CD14-positive monocyte (primary cell): ENCODE measurements around the gene FNDC3B. TPM values are rescaled to one million over a fixed set of nuclear protein-coding genes. Genes with fewer than 3 reads are reported as not detected.
A peak's percentile ranks its signal among the peaks of the same experiment; 100 is the strongest.

ENCODE experiments used
- DNase-seq, 3 donors: peaks; one replicate each; pipeline ENCODE4 v3.0.0-alpha.2; 2011 to 2022
- H2AFZ ChIP-seq: 2 replicates; pipeline ENCODE4 v1.6.0; 2012; ENCODE audit warnings: mild to moderate bottlenecking, low read depth, low read length, inconsistent platforms; ENCODE audit not compliant: insufficient read depth, poor library complexity, severe bottlenecking
- H3K27ac ChIP-seq, 2 donors: 1 replicate in 1 of 2; 2 replicates in 1 of 2; pipeline ENCODE4 v1.5.1; 2012 to 2013; ENCODE audit warnings: low read length in 2 of 2, control low read depth in 1 of 2, inconsistent platforms in 1 of 2, low read depth in 1 of 2, mild to moderate bottlenecking in 1 of 2
- H3K27me3 ChIP-seq, 2 donors: one replicate each; pipeline versions ENCODE4 v1.6.0 to v1.6.1; 2011 to 2013; ENCODE audit warnings: low read length in 2 of 2; ENCODE audit not compliant: control insufficient read depth in 2 of 2, insufficient read depth in 2 of 2
- H3K36me3 ChIP-seq, 2 donors: replicated peaks in 1 of 2; 1 replicate in 1 of 2; 2 replicates in 1 of 2; pipeline versions ENCODE4 v1.5.1 to v1.6.1; 2012 to 2013; ENCODE audit warnings: low read length in 2 of 2, control low read depth in 1 of 2, inconsistent platforms in 1 of 2, mild to moderate bottlenecking in 1 of 2; ENCODE audit not compliant: insufficient read depth in 2 of 2, control insufficient read depth in 1 of 2
- H3K4me1 ChIP-seq, 2 donors: 1 replicate in 1 of 2; 2 replicates in 1 of 2; pipeline versions ENCODE4 v1.5.1 to v1.6.1; 2012 to 2013; ENCODE audit warnings: low read length in 2 of 2, control low read depth in 1 of 2, inconsistent platforms in 1 of 2, mild to moderate bottlenecking in 1 of 2, moderate library complexity in 1 of 2; ENCODE audit not compliant: insufficient read depth in 2 of 2, control insufficient read depth in 1 of 2
- H3K4me2 ChIP-seq: replicated peaks from 2 replicates; pipeline ENCODE3; 2012; ENCODE audit warnings: low read length, moderate library complexity, mild to moderate bottlenecking; ENCODE audit not compliant: poor library complexity, severe bottlenecking; ENCODE audit errors: extremely low read depth
- H3K4me3 ChIP-seq, 3 experiments: fragments of 200-600 bp in 1 of 3; sonication (generic) in 1 of 3; replicated peaks in 1 of 3; 1 replicate in 2 of 3; 2 replicates in 1 of 3; pipeline ENCODE4 v1.5.1; 2011 to 2013; ENCODE audit warnings: low read length in 3 of 3, mild to moderate bottlenecking in 3 of 3, control low read depth in 2 of 3, low read depth in 2 of 3, inconsistent platforms in 1 of 3, moderate library complexity in 1 of 3
- H3K79me2 ChIP-seq: 2 replicates; pipeline ENCODE4 v1.6.0; 2012; ENCODE audit warnings: mild to moderate bottlenecking, control low read depth, inconsistent platforms, low read length, moderate library complexity; ENCODE audit not compliant: insufficient read depth
- H3K9ac ChIP-seq: 2 replicates; pipeline ENCODE4 v1.6.0; 2017; ENCODE audit warnings: low read length, mild to moderate bottlenecking; ENCODE audit not compliant: insufficient read depth, poor library complexity, severe bottlenecking
- H3K9me3 ChIP-seq, 2 donors: replicated peaks in 1 of 2; 1 replicate in 1 of 2; 2 replicates in 1 of 2; pipeline versions ENCODE4 v1.5.1 to v1.6.1; 2012 to 2013; ENCODE audit warnings: low read length in 2 of 2, control low read depth in 1 of 2; ENCODE audit not compliant: control insufficient read depth in 1 of 2, insufficient read depth in 1 of 2
- H4K20me1 ChIP-seq: 2 replicates; pipeline ENCODE4 v1.6.0; 2012; ENCODE audit warnings: mild to moderate bottlenecking, low read length, control low read depth, moderate library complexity; ENCODE audit not compliant: insufficient read depth
- H3K27ac Mint-ChIP-seq, 7 donors: one replicate each; pipeline ENCODE4 v1.8.0; 2020; ENCODE audit warnings: mild to moderate bottlenecking in 7 of 7, mixed read lengths in 7 of 7, moderate library complexity in 6 of 7, inconsistent platforms in 2 of 7
- H3K27me3 Mint-ChIP-seq, 3 donors: one replicate each; pipeline ENCODE4 v1.8.0; 2021 to 2022; ENCODE audit warnings: low read depth in 3 of 3, mild to moderate bottlenecking in 3 of 3, mixed read lengths in 3 of 3, moderate library complexity in 3 of 3, inconsistent platforms in 1 of 3
- H3K36me3 Mint-ChIP-seq, 2 donors: one replicate each; pipeline ENCODE4 v1.8.0; 2020; ENCODE audit warnings: mixed read lengths in 2 of 2, inconsistent platforms in 1 of 2, mild to moderate bottlenecking in 1 of 2
- H3K4me1 Mint-ChIP-seq: one replicate; pipeline ENCODE4 v1.8.0; 2020; ENCODE audit warnings: mild to moderate bottlenecking, mixed read lengths
- H3K4me3 Mint-ChIP-seq, 2 donors: one replicate each; pipeline ENCODE4 v1.8.0; 2020; ENCODE audit warnings: mild to moderate bottlenecking in 2 of 2, mixed read lengths in 2 of 2, moderate library complexity in 1 of 2
- H3K9me3 Mint-ChIP-seq, 7 donors: one replicate each; pipeline ENCODE4 v1.8.0; 2020 to 2022; ENCODE audit warnings: mixed read lengths in 7 of 7, mild to moderate bottlenecking in 6 of 7, moderate library complexity in 6 of 7, inconsistent platforms in 2 of 7
- WGBS: methylation state at CpG from one replicate; pipeline ENCODE4 v1.1.5; 2013; ENCODE audit warnings: missing lambda C conversion rate; ENCODE audit not compliant: insufficient coverage; 5-methylcytosine and 5-hydroxymethylcytosine counted together
- intact Hi-C, 2 donors: fragments of 100-400 bp; cut with micrococcal nuclease; formaldehyde crosslinking; loops; one replicate each; pipeline versions ENCODE4 v1.15.0 to v1.15.1; 2023
- polyA plus RNA-seq, 3 donors: library from polyadenylated mRNA; depleted of rRNA in 1 of 3; unstranded in 2 of 3; stranded (reverse) in 1 of 3; fragments of 300-500 nt in 2 of 3; fragments of >200 nt in 1 of 3; fragmentation: Illumina TruSeq in 2 of 3; gene quantifications; 1 replicate in 2 of 3; 2 replicates in 1 of 3; pipeline ENCODE4 v1.2.3, GENCODE V29; 2012 to 2021
- TF ChIP-seq, protein P1 (sequence below): fragments of 200-600 bp; IDR thresholded peaks from one replicate; pipeline ENCODE4 v1.8.0; 2022; ENCODE audit warnings: antibody characterized with exemption, mild to moderate bottlenecking

Gene FNDC3B
- polyA plus RNA-seq, 3 donors: 19.6 to 36.1 (median 25.7) TPM

DNA sequence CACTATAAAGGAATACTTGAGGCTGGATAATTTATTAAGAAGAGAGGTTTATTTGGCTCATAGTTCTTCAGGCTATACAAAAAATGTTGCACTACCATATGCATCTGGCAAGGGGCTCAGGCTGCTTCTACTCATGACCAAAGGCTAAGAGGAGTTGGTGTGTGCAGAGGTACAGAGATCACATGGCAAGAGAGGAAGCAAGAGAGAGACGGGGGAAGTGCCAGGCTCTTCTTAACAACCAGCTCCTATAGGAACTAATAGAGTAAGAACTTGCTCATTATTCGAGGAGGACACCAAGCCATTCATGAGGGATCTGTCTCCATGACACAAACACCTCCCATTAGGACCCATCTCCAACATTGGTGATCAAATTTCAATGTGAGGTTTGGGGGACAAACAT is 6.0 kb upstream of the FNDC3B start:
- peaks cover 37% of the 10 kb centered on the region for H3K4me1 Mint-ChIP-seq
- H4K20me1 ChIP-seq: no peaks in the 10 kb centered on the region
- DNase-seq: peak in 2 of 3 donors; percentile 40 to 48

DNA sequence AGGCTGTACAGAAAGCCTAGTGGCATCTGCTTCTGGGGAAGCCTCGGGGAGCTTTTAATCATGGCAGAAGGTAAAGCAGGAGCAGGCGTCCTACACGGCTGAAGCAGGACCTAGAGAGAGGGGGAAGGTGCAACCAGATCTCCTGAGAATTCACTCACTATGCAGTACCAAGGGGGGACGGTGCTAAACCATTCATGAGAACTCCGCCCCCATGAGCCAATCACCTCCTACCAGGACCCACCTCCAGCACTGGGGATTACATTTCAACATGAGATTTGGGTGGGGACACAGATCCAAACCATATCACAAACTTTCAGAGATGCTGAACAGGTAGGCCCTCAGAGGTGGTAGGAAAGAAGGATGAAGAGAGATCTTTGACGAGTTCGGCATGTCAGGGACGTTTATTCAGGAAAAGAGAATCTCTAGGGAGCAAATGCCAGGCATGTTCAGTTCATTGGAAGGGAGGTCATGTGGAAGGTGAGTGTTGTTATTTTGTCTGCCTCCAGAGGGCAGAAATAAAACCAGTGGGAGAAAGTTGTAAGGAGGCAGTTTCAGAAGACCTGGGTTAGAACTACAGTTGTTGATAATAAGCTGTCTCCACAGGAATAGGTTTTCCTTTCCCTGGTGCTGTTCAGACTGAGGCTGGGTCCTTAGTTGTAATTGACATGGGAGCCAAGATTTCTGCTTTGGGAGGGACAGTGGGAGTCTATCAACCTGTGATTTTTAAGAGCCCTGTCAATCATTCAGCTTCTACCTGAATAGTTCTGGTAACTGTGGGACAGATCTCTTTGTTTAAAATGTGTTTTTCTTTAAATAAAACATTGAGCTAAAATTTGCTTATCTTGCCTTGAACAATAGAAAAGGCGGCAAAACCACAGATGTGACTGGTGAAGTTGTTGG is 4.3 kb upstream of the FNDC3B start:
- peak overlapping the region in 2 of 7 donors; percentile 2 to 7 for H3K27ac Mint-ChIP-seq

More for the DNA sequence above, 6.0 kb upstream of the FNDC3B start:
- no peak overlapping the region for H3K4me3 ChIP-seq
- H3K79me2 ChIP-seq: peaks cover 2% of the 10 kb centered on the region
- H3K36me3 ChIP-seq: no peaks in the 10 kb centered on the region
- Mint-ChIP-seq H3K36me3 (no peaks in the 10 kb centered on the region), H3K4me3 (no peak overlapping the region), H3K27ac (peak overlapping the region in 5 of 7 donors; percentile 2 to 49 (median 15)), H3K27me3 (peaks cover 0 to 3% (median 1%) of the 10 kb centered on the region in 3 donors), H3K9me3 (peaks cover 0 to 6% (median 6%) of the 10 kb centered on the region in 7 donors)
- TF ChIP-seq, protein P1, sequence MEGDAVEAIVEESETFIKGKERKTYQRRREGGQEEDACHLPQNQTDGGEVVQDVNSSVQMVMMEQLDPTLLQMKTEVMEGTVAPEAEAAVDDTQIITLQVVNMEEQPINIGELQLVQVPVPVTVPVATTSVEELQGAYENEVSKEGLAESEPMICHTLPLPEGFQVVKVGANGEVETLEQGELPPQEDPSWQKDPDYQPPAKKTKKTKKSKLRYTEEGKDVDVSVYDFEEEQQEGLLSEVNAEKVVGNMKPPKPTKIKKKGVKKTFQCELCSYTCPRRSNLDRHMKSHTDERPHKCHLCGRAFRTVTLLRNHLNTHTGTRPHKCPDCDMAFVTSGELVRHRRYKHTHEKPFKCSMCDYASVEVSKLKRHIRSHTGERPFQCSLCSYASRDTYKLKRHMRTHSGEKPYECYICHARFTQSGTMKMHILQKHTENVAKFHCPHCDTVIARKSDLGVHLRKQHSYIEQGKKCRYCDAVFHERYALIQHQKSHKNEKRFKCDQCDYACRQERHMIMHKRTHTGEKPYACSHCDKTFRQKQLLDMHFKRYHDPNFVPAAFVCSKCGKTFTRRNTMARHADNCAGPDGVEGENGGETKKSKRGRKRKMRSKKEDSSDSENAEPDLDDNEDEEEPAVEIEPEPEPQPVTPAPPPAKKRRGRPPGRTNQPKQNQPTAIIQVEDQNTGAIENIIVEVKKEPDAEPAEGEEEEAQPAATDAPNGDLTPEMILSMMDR: no peak
- no peak overlapping the region for H3K27ac ChIP-seq
- no peak overlapping the region for H3K9ac ChIP-seq
- no peak overlapping the region for H2AFZ ChIP-seq
- H3K4me2 ChIP-seq: no peak overlapping the region
- H3K9me3 ChIP-seq: no peaks in the 10 kb centered on the region
- intact Hi-C loops: loop anchor here in 1 of 2 donors (10.0 kb wide), 2 partner anchors 49 to 99 kb away; no protein-coding TSS in a partner anchor
- WGBS: no CpG with 5 or more reads among the region's 2 CpGs
- H3K4me1 ChIP-seq: peaks cover 29 to 37% of the 10 kb centered on the region in 2 donors
- no peaks in the 10 kb centered on the region for H3K27me3 ChIP-seq

More for the DNA sequence above, 4.3 kb upstream of the FNDC3B start:
- Mint-ChIP-seq H3K27me3 (peaks cover 0 to 3% (median 1%) of the 10 kb centered on the region in 3 donors), H3K9me3 (peaks cover 0 to 8% (median 4%) of the 10 kb centered on the region in 7 donors), H3K36me3 (no peaks in the 10 kb centered on the region), H3K4me3 (no peak overlapping the region), H3K4me1 (peaks cover 34% of the 10 kb centered on the region)
- Histone ChIP-seq H3K27ac (no peak overlapping the region), H3K9ac (no peak overlapping the region), H3K27me3 (no peaks in the 10 kb centered on the region), H3K79me2 (peaks cover 16% of the 10 kb centered on the region), H4K20me1 (no peaks in the 10 kb centered on the region), H3K4me2 (no peak overlapping the region), H3K9me3 (no peaks in the 10 kb centered on the region), H3K4me3 (no peak overlapping the region), H3K4me1 (peaks cover 27 to 33% of the 10 kb centered on the region in 2 donors), H2AFZ (no peak overlapping the region), H3K36me3 (no peaks in the 10 kb centered on the region)
- intact Hi-C loops: loop anchor here (5.0 to 10.0 kb wide), 5 partner anchors 50 to 257 kb away; no protein-coding TSS in a partner anchor
- TF ChIP-seq, protein P1: peak; percentile 49
- DNase-seq: peak in 1 of 3 donors; percentile 22
- 93% methylated on average over 6 of the region's 9 CpGs for WGBS
